Measurements from ENCODE around the gene MICAL3. TPM values are rescaled to one million over a fixed set of nuclear protein-coding genes. Genes with fewer than 3 reads are reported as not detected.

MICAL3 gene
- polyA plus RNA-seq, 3 donors: 0.23 to 0.84 TPM; not detected in 1

DNA sequence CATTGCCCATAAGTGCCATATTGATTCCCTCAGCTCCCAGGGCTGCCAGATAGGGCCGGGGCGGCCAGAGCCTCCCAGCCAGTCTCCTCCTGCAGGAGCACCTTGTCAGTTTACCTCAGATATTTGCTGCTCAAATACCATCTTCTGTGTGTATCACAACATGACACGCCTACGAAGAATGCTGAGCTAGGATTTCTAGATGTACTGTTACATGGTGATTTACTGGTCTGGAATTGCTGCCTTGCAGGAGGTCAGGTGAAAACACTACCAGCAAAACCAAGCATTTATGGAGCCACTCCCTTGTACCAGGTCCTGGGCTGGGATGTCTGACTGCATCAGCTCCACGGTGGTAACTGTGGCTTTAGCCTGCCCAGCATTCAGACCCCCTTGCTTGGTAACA is 11.8 kb downstream of the MICAL3 start:
- Histone ChIP-seq H3K79me2 (ENCODE audit: insufficient read depth, low read length) (no peaks in the 10 kb centered on the region), H3K36me3 (replicated peaks in 1 of 2; ENCODE audit: control insufficient read depth in 1 of 2, insufficient read depth in 2 of 2, low read length in 2 of 2) (no peaks in the 10 kb centered on the region), H3K4me1 (ENCODE audit: control insufficient read depth in 1 of 2, insufficient read depth in 2 of 2, low read length in 2 of 2) (no peaks in the 10 kb centered on the region), H4K20me1 (ENCODE audit: insufficient read depth, low read length) (no peaks in the 10 kb centered on the region), H3K27me3 (ENCODE audit: control insufficient read depth in 2 of 2, insufficient read depth in 2 of 2, low read length in 2 of 2) (no peaks in the 10 kb centered on the region), H3K4me2 (replicated peaks; ENCODE audit: extremely low read depth, low read length, poor library complexity, severe bottlenecking) (no peak overlapping the region), H2AFZ (ENCODE audit: insufficient read depth, low read depth, low read length, poor library complexity, severe bottlenecking) (no peak overlapping the region), H3K27ac (ENCODE audit: low read depth in 1 of 2, low read length in 2 of 2) (no peak overlapping the region), H3K4me3 (replicated peaks in 1 of 3; ENCODE audit: low read depth in 2 of 3, low read length in 3 of 3) (no peak overlapping the region), H3K9ac (ENCODE audit: insufficient read depth, low read length, poor library complexity, severe bottlenecking) (no peak overlapping the region), H3K9me3 (replicated peaks in 1 of 2; ENCODE audit: control insufficient read depth in 1 of 2, insufficient read depth in 1 of 2, low read length in 2 of 2) (no peaks in the 10 kb centered on the region)
- H3K9me3 Mint-ChIP-seq: no peaks in the 10 kb centered on the region
- DNase-seq: no peak
- H3K4me3 Mint-ChIP-seq: no peak overlapping the region
- H3K4me1 Mint-ChIP-seq: no peaks in the 10 kb centered on the region
- H3K27ac Mint-ChIP-seq: no peak overlapping the region
- WGBS (ENCODE audit: insufficient coverage): no CpG with 5 or more reads among the region's 5 CpGs
- intact Hi-C loops (cut with micrococcal nuclease): no loop called here
- TF ChIP-seq, protein P1, sequence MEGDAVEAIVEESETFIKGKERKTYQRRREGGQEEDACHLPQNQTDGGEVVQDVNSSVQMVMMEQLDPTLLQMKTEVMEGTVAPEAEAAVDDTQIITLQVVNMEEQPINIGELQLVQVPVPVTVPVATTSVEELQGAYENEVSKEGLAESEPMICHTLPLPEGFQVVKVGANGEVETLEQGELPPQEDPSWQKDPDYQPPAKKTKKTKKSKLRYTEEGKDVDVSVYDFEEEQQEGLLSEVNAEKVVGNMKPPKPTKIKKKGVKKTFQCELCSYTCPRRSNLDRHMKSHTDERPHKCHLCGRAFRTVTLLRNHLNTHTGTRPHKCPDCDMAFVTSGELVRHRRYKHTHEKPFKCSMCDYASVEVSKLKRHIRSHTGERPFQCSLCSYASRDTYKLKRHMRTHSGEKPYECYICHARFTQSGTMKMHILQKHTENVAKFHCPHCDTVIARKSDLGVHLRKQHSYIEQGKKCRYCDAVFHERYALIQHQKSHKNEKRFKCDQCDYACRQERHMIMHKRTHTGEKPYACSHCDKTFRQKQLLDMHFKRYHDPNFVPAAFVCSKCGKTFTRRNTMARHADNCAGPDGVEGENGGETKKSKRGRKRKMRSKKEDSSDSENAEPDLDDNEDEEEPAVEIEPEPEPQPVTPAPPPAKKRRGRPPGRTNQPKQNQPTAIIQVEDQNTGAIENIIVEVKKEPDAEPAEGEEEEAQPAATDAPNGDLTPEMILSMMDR (IDR thresholded peaks at IDR 0.05): no peak
- peaks cover 0 to 4% (median 0%) of the 10 kb centered on the region in 3 donors for H3K27me3 Mint-ChIP-seq (ENCODE audit: low read depth in 3 of 3)
- no peaks in the 10 kb centered on the region for H3K36me3 Mint-ChIP-seq

- Mint-ChIP-seq H3K4me1 (no peaks in the 10 kb centered on the region), H3K9me3 (no peaks in the 10 kb centered on the region), H3K36me3 (no peaks in the 10 kb centered on the region), H3K4me3 (no peak overlapping the region), H3K27me3 (ENCODE audit: low read depth in 3 of 3) (peaks cover 0 to 2% (median 0%) of the 10 kb centered on the region in 3 donors), H3K27ac (no peak overlapping the region)
- no peak overlapping the region for H3K27ac ChIP-seq (ENCODE audit: low read depth in 1 of 2, low read length in 2 of 2)
- H3K9me3 ChIP-seq (replicated peaks in 1 of 2; ENCODE audit: control insufficient read depth in 1 of 2, insufficient read depth in 1 of 2, low read length in 2 of 2): no peaks in the 10 kb centered on the region
- H3K4me2 ChIP-seq (replicated peaks; ENCODE audit: extremely low read depth, low read length, poor library complexity, severe bottlenecking): no peak overlapping the region
- no peak for DNase-seq
- H4K20me1 ChIP-seq (ENCODE audit: insufficient read depth, low read length): no peaks in the 10 kb centered on the region
- H3K36me3 ChIP-seq (replicated peaks in 1 of 2; ENCODE audit: control insufficient read depth in 1 of 2, insufficient read depth in 2 of 2, low read length in 2 of 2): no peaks in the 10 kb centered on the region
- H3K9ac ChIP-seq (ENCODE audit: insufficient read depth, low read length, poor library complexity, severe bottlenecking): no peak overlapping the region
- H3K27me3 ChIP-seq (ENCODE audit: control insufficient read depth in 2 of 2, insufficient read depth in 2 of 2, low read length in 2 of 2): no peaks in the 10 kb centered on the region
- no CpG with 5 or more reads among the region's 2 CpGs for WGBS (ENCODE audit: insufficient coverage)
- TF ChIP-seq, protein P1 (IDR thresholded peaks at IDR 0.05): no peak
- intact Hi-C loops (cut with micrococcal nuclease): no loop called here
- H2AFZ ChIP-seq (ENCODE audit: insufficient read depth, low read depth, low read length, poor library complexity, severe bottlenecking): no peak overlapping the region
- no peaks in the 10 kb centered on the region for H3K4me1 ChIP-seq (ENCODE audit: control insufficient read depth in 1 of 2, insufficient read depth in 2 of 2, low read length in 2 of 2)
- no peak overlapping the region for H3K4me3 ChIP-seq (replicated peaks in 1 of 3; ENCODE audit: low read depth in 2 of 3, low read length in 3 of 3)
- no peaks in the 10 kb centered on the region for H3K79me2 ChIP-seq (ENCODE audit: insufficient read depth, low read length)
Measured at GRCh38 chr22:18010266-18010665, 14.1 kb downstream of the MICAL3 start.

All from CD14-positive monocyte (primary cell).